ENCODE results near the gene SLC44A2. TPM values are rescaled to one million over a fixed set of nuclear protein-coding genes. Genes with fewer than 3 reads are reported as not detected.
A peak's percentile ranks its signal among the peaks of the same experiment; 100 is the strongest.

Gene SLC44A2
- total and polyA plus RNA-seq, 2 of the 13 experiments (the other 11 are each of a cell fraction or from before 2014, with no cell fraction given): 2.4 to 5.6 TPM

DNA sequence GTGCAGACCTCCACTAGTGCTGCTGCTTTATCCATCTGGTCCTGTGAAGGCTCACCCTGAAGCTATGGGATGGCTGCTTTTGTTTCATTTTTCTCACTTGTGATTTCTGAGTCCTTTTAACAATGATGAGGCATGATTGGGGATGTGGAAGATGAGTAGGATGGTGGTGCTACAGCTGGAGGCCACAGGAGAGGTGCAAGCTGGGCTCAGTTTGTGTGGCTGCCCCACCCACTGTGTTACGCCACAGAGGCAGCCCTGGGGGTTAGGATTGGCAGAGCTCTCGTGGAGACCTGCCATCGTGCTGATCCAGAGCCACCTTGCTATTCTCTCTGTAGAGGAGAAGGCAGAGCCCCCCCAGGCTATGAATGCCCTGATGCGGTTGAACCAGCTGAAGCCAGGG is 56.3 kb downstream of the SLC44A2 start:
- no peak for FAIRE-seq
- Histone ChIP-seq H3K27ac (ENCODE audit: extremely low read length, insufficient read depth, low read length) (no peak overlapping the region), H4K20me1 (ENCODE audit: insufficient read depth, low read length) (peaks cover 4% of the 10 kb centered on the region; the same call in 1 of the 2 replicates), H3K4me2 (ENCODE audit: low read depth, low read length) (no peak overlapping the region), H3K27me3 (ENCODE audit: control insufficient read depth in 1 of 2, insufficient read depth in 2 of 2, low read length in 2 of 2) (no peaks in the 10 kb centered on the region; a peak in 1 of 5 replicates), H2AFZ (ENCODE audit: low read length) (no peak overlapping the region), H3K9ac (ENCODE audit: insufficient read depth, low read depth, low read length) (no peak overlapping the region), H3K9me3 (ENCODE audit: low read length) (no peaks in the 10 kb centered on the region), H3K4me1 (ENCODE audit: insufficient read depth, low read length) (no peaks in the 10 kb centered on the region), H3K79me2 (ENCODE audit: insufficient read depth, low read length) (peaks cover 13% of the 10 kb centered on the region), H3K4me3 (replicated peaks in 1 of 3; ENCODE audit: insufficient read depth in 1 of 3, low read depth in 2 of 3, low read length in 3 of 3) (no peak overlapping the region), H3K36me3 (replicated peaks in 1 of 2; ENCODE audit: control insufficient read depth in 1 of 2, insufficient read depth in 2 of 2, low read length in 2 of 2) (peaks cover 62 to 98% of the 10 kb centered on the region in 2 experiments)
- ChIA-PET CTCF (ENCODE audit: low intra/inter-chr PET ratio, low total read pairs) (no interaction called here), POLR2A (no interaction called here)
- peak; percentile 7 for TF ChIP-seq RBM22 (optimal IDR thresholded peaks at IDR 0.05; ENCODE audit: low read length)
- TF ChIP-seq, protein P1, sequence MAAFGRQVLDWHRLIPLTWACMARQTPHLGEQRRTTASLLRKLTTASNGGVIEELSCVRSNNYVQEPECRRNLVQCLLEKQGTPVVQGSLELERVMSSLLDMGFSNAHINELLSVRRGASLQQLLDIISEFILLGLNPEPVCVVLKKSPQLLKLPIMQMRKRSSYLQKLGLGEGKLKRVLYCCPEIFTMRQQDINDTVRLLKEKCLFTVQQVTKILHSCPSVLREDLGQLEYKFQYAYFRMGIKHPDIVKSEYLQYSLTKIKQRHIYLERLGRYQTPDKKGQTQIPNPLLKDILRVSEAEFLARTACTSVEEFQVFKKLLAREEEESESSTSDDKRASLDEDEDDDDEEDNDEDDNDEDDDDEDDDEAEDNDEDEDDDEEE (CRISPR knock-in tag; IDR thresholded peaks at IDR 0.05): no peak
- 100% methylated on average over 2 of the region's 4 CpGs for WGBS (ENCODE audit: low lambda C conversion rate)
- ATAC-seq: no peak
- no TSS peak for BruUV-seq (replicated peaks)
- in situ Hi-C loops (cut with HindIII; ENCODE audit: extremely low pct_ligation_motif_present, low pct_unique_long_range_greater_than_20kb) (no loop called here), intact Hi-C loops (cut with micrococcal nuclease; ENCODE audit: unreplicated experiment) (no loop called here)
- no peak for DNase-seq (ENCODE audit: low spot score)

GRCh38 chr19:10682397-10683063 is 57.2 kb downstream of the SLC44A2 start:
- no peak; the same call in 2 of the 3 replicates for ATAC-seq
- 89% methylated on average over 4 of the region's 15 CpGs for WGBS (ENCODE audit: low lambda C conversion rate)
- POLR2A ChIA-PET: no interaction called here

More at GRCh38 chr19:10682397-10683063, 57.2 kb downstream of the SLC44A2 start:
- BruUV-seq (replicated peaks): no TSS peak
- FAIRE-seq (no peak), DNase-seq (ENCODE audit: low spot score) (no peak)
- H3K4me1 ChIP-seq (ENCODE audit: insufficient read depth, low read length): no peaks in the 10 kb centered on the region
- H3K79me2 ChIP-seq (ENCODE audit: insufficient read depth, low read length): peaks cover 6% of the 10 kb centered on the region
- H3K27me3 ChIP-seq (ENCODE audit: control insufficient read depth in 1 of 2, insufficient read depth in 2 of 2, low read length in 2 of 2): no peaks in the 10 kb centered on the region; a peak in 1 of 5 replicates
- no peak overlapping the region for H3K27ac ChIP-seq (ENCODE audit: extremely low read length, insufficient read depth, low read length)
- H3K9me3 ChIP-seq (ENCODE audit: low read length): no peaks in the 10 kb centered on the region
- TF ChIP-seq POLR2AphosphoS2 (IDR thresholded peaks at IDR 0.05; ENCODE audit: low read depth, low read length) (peak; percentile 58; the same call in 1 of the 2 replicates), MTF2 (CRISPR knock-in tag; IDR thresholded peaks at IDR 0.05; ENCODE audit: borderline replicate concordance) (no peak), ZMAT3 (CRISPR knock-in tag; conservative IDR thresholded peaks at IDR 0.05) (no peak), RBM22 (optimal IDR thresholded peaks at IDR 0.05; ENCODE audit: low read length) (peak; percentile 10), POLR2G (IDR thresholded peaks at IDR 0.05; ENCODE audit: low read depth, low read length) (peak; percentile 52), AGO2 (optimal IDR thresholded peaks at IDR 0.05; ENCODE audit: low read depth, low read length) (peak; percentile 62)
- TF ChIP-seq, protein P2, sequence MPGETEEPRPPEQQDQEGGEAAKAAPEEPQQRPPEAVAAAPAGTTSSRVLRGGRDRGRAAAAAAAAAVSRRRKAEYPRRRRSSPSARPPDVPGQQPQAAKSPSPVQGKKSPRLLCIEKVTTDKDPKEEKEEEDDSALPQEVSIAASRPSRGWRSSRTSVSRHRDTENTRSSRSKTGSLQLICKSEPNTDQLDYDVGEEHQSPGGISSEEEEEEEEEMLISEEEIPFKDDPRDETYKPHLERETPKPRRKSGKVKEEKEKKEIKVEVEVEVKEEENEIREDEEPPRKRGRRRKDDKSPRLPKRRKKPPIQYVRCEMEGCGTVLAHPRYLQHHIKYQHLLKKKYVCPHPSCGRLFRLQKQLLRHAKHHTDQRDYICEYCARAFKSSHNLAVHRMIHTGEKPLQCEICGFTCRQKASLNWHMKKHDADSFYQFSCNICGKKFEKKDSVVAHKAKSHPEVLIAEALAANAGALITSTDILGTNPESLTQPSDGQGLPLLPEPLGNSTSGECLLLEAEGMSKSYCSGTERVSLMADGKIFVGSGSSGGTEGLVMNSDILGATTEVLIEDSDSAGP (CRISPR knock-in tag; IDR thresholded peaks at IDR 0.05; ENCODE audit: borderline replicate concordance): 0 out of 2 replicates have a peak, but pooled peaks have one; percentile 19
- H4K20me1 ChIP-seq (ENCODE audit: insufficient read depth, low read length): peaks cover 4% of the 10 kb centered on the region; the same call in 1 of the 2 replicates
- H2AFZ ChIP-seq (ENCODE audit: low read length): no peak overlapping the region
- H3K4me2 ChIP-seq (ENCODE audit: low read depth, low read length): no peak overlapping the region
- CTCF ChIA-PET (ENCODE audit: low intra/inter-chr PET ratio, low total read pairs): no interaction called here
- in situ Hi-C loops (cut with HindIII; ENCODE audit: extremely low pct_ligation_motif_present, low pct_unique_long_range_greater_than_20kb): no loop called here
- H3K4me3 ChIP-seq (replicated peaks in 1 of 3; ENCODE audit: insufficient read depth in 1 of 3, low read depth in 2 of 3, low read length in 3 of 3): no peak overlapping the region
- no peak overlapping the region for H3K9ac ChIP-seq (ENCODE audit: insufficient read depth, low read depth, low read length)
- peaks cover 62 to 96% of the 10 kb centered on the region in 2 experiments for H3K36me3 ChIP-seq (replicated peaks in 1 of 2; ENCODE audit: control insufficient read depth in 1 of 2, insufficient read depth in 2 of 2, low read length in 2 of 2)
- intact Hi-C loops (cut with micrococcal nuclease; ENCODE audit: unreplicated experiment): no loop called here

Measured in HepG2 (cell line).